ENCODE results near the gene ALDOB.
A peak's percentile ranks its signal among the peaks of the same experiment; 100 is the strongest.

Gene ALDOB

GRCh38 chr9:101399643-101399970 lies 36.0 kb downstream of the ALDOB start:
- no peak for DNase-seq
- H3K27ac ChIP-seq = no peak overlapping the region
- peak overlapping the region; percentile 74 for H3K4me3 ChIP-seq (ENCODE audit: low read depth, low read length)
- in situ Hi-C loops (cut with HindIII; ENCODE audit: low pct_ligation_motif_present, low sequenced_read_pairs) = no loop called here
- TF ChIP-seq, protein P1, sequence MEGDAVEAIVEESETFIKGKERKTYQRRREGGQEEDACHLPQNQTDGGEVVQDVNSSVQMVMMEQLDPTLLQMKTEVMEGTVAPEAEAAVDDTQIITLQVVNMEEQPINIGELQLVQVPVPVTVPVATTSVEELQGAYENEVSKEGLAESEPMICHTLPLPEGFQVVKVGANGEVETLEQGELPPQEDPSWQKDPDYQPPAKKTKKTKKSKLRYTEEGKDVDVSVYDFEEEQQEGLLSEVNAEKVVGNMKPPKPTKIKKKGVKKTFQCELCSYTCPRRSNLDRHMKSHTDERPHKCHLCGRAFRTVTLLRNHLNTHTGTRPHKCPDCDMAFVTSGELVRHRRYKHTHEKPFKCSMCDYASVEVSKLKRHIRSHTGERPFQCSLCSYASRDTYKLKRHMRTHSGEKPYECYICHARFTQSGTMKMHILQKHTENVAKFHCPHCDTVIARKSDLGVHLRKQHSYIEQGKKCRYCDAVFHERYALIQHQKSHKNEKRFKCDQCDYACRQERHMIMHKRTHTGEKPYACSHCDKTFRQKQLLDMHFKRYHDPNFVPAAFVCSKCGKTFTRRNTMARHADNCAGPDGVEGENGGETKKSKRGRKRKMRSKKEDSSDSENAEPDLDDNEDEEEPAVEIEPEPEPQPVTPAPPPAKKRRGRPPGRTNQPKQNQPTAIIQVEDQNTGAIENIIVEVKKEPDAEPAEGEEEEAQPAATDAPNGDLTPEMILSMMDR (IDR thresholded peaks at IDR 0.05; ENCODE audit: low read depth, low read length, missing control alignments) = no peak
- H3K27me3 ChIP-seq (replicated peaks) = no peaks in the 10 kb centered on the region
- peaks cover 45% of the 10 kb centered on the region for H3K36me3 ChIP-seq (replicated peaks)

DNA sequence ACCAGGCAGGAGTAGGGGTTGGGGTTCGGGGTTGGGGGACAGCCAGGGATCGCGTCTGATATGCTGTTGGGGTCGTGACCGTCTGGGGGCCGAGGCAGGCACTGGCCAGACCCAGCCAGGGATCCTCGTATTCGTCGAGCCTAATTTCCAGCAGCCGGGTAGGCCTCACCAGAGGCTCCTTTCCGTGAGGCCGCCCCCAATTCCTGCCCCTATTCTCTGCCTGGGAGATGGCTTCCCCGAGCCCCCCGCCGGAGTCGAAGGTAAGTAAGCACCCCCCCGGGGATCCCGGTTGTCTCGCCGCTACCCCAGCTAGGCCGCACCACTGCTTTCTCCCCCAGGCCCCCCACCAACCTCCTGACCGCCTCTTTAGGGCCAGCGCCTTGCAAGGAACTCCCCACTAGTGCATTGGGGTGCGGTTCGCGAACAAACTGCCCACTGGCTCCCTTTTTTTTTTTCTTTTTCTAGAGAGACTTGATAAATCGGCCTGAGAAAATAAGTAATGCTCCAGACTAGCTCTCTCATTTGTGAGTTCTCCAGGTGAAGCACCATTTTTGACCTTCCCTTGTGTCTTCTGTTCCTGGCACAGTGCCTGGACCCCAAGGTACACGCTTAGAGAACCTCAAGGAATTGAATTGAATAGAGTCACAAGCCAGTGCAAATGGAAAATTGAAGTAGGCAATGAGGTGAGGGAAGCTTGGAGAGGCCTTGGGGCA lies 36.5 kb downstream of the ALDOB start:
- Histone ChIP-seq H3K27me3 (replicated peaks) (no peaks in the 10 kb centered on the region), H3K4me3 (ENCODE audit: low read depth, low read length) (peak overlapping the region; percentile 74), H3K36me3 (replicated peaks) (peaks cover 39% of the 10 kb centered on the region), H3K27ac (peak overlapping the region; percentile 67)
- DNase-seq = no peak
- in situ Hi-C loops (cut with HindIII; ENCODE audit: low pct_ligation_motif_present, low sequenced_read_pairs) = no loop called here
- TF ChIP-seq, protein P1 (IDR thresholded peaks at IDR 0.05; ENCODE audit: low read depth, low read length, missing control alignments) = no peak

DNA sequence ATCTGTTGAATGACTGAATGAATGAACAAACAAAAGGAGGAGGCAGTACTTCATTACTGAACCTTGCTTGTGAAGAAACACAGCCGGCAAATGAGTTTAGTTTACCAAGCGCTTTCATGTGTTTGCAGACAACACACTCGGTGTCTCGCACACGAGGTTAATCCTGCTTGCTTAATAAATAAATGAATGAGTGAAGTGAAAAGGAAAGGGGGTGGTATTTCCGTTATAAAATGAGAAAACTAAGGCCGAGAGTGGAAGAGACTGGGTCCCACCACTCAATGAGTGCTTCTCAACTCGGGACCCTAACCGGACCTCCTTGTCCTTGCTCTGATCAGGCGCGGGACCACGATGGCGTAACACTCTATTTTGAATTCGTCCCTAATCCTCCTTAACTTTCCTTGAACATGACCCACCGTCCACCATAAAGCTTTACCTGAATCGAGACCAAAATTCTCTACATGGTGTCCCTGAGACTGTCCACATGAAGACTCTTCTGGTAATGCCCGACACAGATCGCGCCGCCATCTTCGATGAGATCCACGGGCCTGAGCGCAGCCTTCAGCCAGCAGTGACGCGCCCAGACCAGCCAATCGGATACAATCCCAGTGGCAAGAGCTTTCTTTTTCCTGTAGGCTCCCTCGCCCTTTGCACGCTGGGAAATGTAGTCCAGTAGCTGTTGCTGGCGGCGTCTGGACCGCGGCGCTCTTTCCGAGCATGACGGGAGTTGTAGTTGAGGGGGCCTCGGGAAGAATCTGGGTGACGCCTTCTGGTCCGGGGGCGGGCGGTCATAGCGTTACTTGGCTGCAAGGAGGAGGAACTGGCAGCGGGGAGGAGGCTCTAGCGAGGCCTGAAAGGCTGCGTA lies 37.3 kb downstream of the ALDOB start, which contains the start of the genes MRPL50 and ZNF189:
TSS of gene MRPL50 (minus strand) at position 551 of the 862 bp plus-strand sequence. CDS start at position 525, 26 bp downstream.
TSS of gene ZNF189 (plus strand) at position 784 of the 862 bp plus-strand sequence. CDS start 306 bp downstream, outside the sequence.
- TF ChIP-seq, protein P1 (IDR thresholded peaks at IDR 0.05; ENCODE audit: low read depth, low read length, missing control alignments) = no peak
- Histone ChIP-seq H3K27me3 (replicated peaks) (no peaks in the 10 kb centered on the region), H3K27ac (peak within 1 kb of the TSS; percentile 90), H3K4me3 (ENCODE audit: low read depth, low read length) (peak within 1 kb of the TSS; percentile 88), H3K36me3 (replicated peaks) (peaks cover 32% of the 10 kb centered on the region)
- DNase-seq = peak; percentile 99
- in situ Hi-C loops (cut with HindIII; ENCODE audit: low pct_ligation_motif_present, low sequenced_read_pairs) = no loop called here

DNA sequence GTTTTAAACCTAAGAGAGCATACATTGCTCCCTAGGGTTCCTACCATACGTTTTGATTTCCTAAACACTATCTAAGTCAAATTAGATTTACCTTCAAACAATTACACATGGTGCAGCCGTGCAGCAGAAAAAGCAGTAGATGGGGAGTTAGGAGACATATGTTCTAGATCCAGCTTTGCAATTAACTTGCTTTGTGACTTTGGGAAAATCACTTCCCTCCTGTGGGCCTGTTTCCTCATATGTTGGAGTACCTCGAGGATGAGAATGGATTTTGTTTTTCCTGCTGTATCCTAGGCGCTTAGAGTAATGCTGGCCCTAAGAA lies 37.9 kb downstream of the ALDOB start:
- Histone ChIP-seq H3K27ac (peak overlapping the region; percentile 90), H3K36me3 (replicated peaks) (peaks cover 26% of the 10 kb centered on the region), H3K4me3 (ENCODE audit: low read depth, low read length) (peak overlapping the region; percentile 88), H3K27me3 (replicated peaks) (no peaks in the 10 kb centered on the region)
- DNase-seq = no peak
- TF ChIP-seq, protein P1 (IDR thresholded peaks at IDR 0.05; ENCODE audit: low read depth, low read length, missing control alignments) = no peak
- in situ Hi-C loops (cut with HindIII; ENCODE audit: low pct_ligation_motif_present, low sequenced_read_pairs) = no loop called here

DNA sequence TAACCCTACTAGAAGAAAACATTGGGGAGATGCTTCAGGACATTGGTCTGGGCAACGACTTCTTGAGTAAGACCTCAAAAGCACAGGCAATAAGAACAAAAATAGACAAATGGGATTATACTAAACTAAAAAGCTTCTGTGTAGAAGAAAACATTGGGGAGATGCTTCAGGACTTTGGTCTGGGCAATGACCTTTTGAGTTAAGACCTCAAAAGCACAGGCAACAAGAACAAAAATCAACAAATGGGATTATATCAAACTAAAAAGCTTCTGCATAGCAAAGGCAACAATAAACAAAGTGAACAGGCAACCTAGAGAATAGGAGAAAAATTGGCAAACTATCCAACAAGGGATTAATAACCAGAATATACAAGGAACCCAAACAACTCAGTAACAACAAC lies 40.9 kb downstream of the ALDOB start:
- in situ Hi-C loops (cut with HindIII; ENCODE audit: low pct_ligation_motif_present, low sequenced_read_pairs) = no loop called here
- DNase-seq = no peak
- Histone ChIP-seq H3K4me3 (ENCODE audit: low read depth, low read length) (no peak overlapping the region), H3K27ac (no peak overlapping the region), H3K27me3 (replicated peaks) (no peaks in the 10 kb centered on the region), H3K36me3 (replicated peaks) (peaks cover 7% of the 10 kb centered on the region)
- TF ChIP-seq, protein P1 (IDR thresholded peaks at IDR 0.05; ENCODE audit: low read depth, low read length, missing control alignments) = no peak

Data from brain microvascular endothelial cell (primary cell).